GM12891 (cell line): ENCODE measurements around the gene TMEM239.

Experiments
- POLR2A ChIP-seq: IDR thresholded peaks from 2 replicates; pipeline ENCODE4 v1.6.1; 2011; ENCODE audit warnings: low read depth, low read length, control low read depth
- POLR2AphosphoS5 ChIP-seq: IDR thresholded peaks from 2 replicates; pipeline ENCODE4 v1.6.1; 2011; ENCODE audit warnings: low read depth, low read length, control low read depth
- SPI1 ChIP-seq: IDR thresholded peaks from 2 replicates; pipeline ENCODE4 v1.6.1; 2011; ENCODE audit warnings: low read depth, low read length, control low read depth

- TF ChIP-seq POLR2A, result no peak
- no peak for TF ChIP-seq POLR2AphosphoS5
- no peak for TF ChIP-seq SPI1
Observed at GRCh38 chr20:2847802-2848201, 31.6 kb downstream of the TMEM239 start.
